ENCODE measurements around the gene EEFSEC. TPM values are rescaled to one million over a fixed set of nuclear protein-coding genes. Genes with fewer than 3 reads are reported as not detected.

EEFSEC gene
- polyA plus RNA-seq, 1 experiment, result 16.3 TPM

GRCh38 chr3:128342701-128343180 lies 189.5 kb downstream of the EEFSEC start:
- H3K27me3 ChIP-seq (ENCODE audit: control insufficient read depth, insufficient read depth, low read length), result no peaks in the 10 kb centered on the region
- no peak for DNase-seq (ENCODE audit: low read depth)
- peaks cover 4% of the 10 kb centered on the region for H3K36me3 ChIP-seq (ENCODE audit: control insufficient read depth, insufficient read depth, low read length)
- CTCF ChIA-PET, result interaction anchor here (1.6 kb wide), 1 partner anchor 9 kb away, joined by 3 read pairs; no protein-coding TSS in a partner anchor
- H3K4me3 ChIP-seq (ENCODE audit: low read depth, low read length), result no peak overlapping the region
- POLR2A ChIA-PET, result no interaction called here
- no peak for TF ChIP-seq CTCF (IDR thresholded peaks at IDR 0.05; ENCODE audit: insufficient read depth, low read depth, low read length)

- DNase-seq (ENCODE audit: low read depth), result peak; percentile 7
- POLR2A ChIA-PET, result no interaction called here
- TF ChIP-seq CTCF (IDR thresholded peaks at IDR 0.05; ENCODE audit: insufficient read depth, low read depth, low read length), result no peak
- Histone ChIP-seq H3K27me3 (ENCODE audit: control insufficient read depth, insufficient read depth, low read length) (no peaks in the 10 kb centered on the region), H3K36me3 (ENCODE audit: control insufficient read depth, insufficient read depth, low read length) (peaks cover 4% of the 10 kb centered on the region), H3K4me3 (ENCODE audit: low read depth, low read length) (no peak overlapping the region)
- CTCF ChIA-PET, result interaction anchor here (1.1 to 2.0 kb wide), 4 partner anchors 9 to 82 kb away, joined by 3 to 5 read pairs (median 4); no protein-coding TSS in a partner anchor
Observed at GRCh38 chr3:128343287-128344051, 190.2 kb downstream of the EEFSEC start.

GRCh38 chr3:128344052-128344735 lies 190.9 kb downstream of the EEFSEC start:
- no peak for DNase-seq (ENCODE audit: low read depth)
- no peaks in the 10 kb centered on the region for H3K27me3 ChIP-seq (ENCODE audit: control insufficient read depth, insufficient read depth, low read length)
- no peak overlapping the region for H3K4me3 ChIP-seq (ENCODE audit: low read depth, low read length)
- peaks cover 4% of the 10 kb centered on the region for H3K36me3 ChIP-seq (ENCODE audit: control insufficient read depth, insufficient read depth, low read length)
- TF ChIP-seq CTCF (IDR thresholded peaks at IDR 0.05; ENCODE audit: insufficient read depth, low read depth, low read length), result no peak
- ChIA-PET CTCF (interaction anchor here (1.0 to 2.0 kb wide), 5 partner anchors 10 to 81 kb away, joined by 3 to 5 read pairs (median 3); no protein-coding TSS in a partner anchor), POLR2A (no interaction called here)

GRCh38 chr3:128345196-128345595 lies 191.9 kb downstream of the EEFSEC start:
- H3K4me3 ChIP-seq (ENCODE audit: low read depth, low read length), result no peak overlapping the region
- H3K36me3 ChIP-seq (ENCODE audit: control insufficient read depth, insufficient read depth, low read length), result peaks cover 4% of the 10 kb centered on the region
- DNase-seq (ENCODE audit: low read depth), result no peak
- ChIA-PET POLR2A (no interaction called here), CTCF (interaction anchor here (2.0 kb wide), 1 partner anchor 23 kb away, joined by 5 read pairs; no protein-coding TSS in a partner anchor)
- TF ChIP-seq CTCF (IDR thresholded peaks at IDR 0.05; ENCODE audit: insufficient read depth, low read depth, low read length), result no peak
- H3K27me3 ChIP-seq (ENCODE audit: control insufficient read depth, insufficient read depth, low read length), result no peaks in the 10 kb centered on the region

- DNase-seq (ENCODE audit: low read depth), result no peak
- Histone ChIP-seq H3K36me3 (ENCODE audit: control insufficient read depth, insufficient read depth, low read length) (peaks cover 4% of the 10 kb centered on the region), H3K27me3 (ENCODE audit: control insufficient read depth, insufficient read depth, low read length) (no peaks in the 10 kb centered on the region), H3K4me3 (ENCODE audit: low read depth, low read length) (no peak overlapping the region)
- CTCF ChIA-PET, result interaction anchor here (1.3 to 2.3 kb wide), 2 partner anchors 10 to 24 kb away, joined by 3 to 6 read pairs; no protein-coding TSS in a partner anchor
- POLR2A ChIA-PET, result no interaction called here
- no peak for TF ChIP-seq CTCF (IDR thresholded peaks at IDR 0.05; ENCODE audit: insufficient read depth, low read depth, low read length)
Observed at GRCh38 chr3:128346562-128346961, 193.3 kb downstream of the EEFSEC start.

All from BJ (cell line).